Measurements from ENCODE around the gene TPD52L2.

DNA sequence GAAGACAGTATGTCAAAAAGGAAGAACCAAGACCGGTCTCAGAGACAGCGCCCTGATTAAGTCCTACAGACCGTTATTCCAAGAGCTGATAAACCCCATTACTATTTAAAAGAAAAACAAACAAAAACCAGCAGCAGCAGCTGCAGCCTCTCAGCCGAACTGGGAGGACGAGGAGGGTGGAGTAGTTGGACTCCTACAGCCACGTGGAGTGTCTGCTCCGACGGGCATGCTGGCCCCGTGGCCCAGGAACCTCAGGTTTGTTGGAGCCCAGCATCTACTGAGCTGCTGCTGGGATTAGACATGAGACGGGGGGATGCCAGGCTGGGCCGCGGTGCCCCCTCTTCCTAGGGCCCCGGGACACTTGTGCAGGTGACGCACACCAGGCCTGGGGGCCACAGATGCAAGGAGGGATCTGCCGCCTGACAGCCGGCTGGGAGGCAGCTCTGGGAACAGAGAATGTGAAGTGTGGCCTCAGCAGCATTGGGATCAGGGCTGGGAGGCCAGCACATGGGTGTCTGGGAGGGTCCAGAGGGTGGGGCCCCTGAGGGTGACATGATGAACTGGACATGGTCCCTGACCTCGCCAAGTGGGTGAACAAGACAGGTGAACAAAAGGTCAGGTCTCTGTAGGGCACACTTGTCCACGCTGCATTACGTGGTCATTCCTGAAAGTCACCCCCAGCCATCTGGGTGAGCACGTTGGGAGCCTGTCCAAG, 31.1 kb upstream of the TPD52L2 start:
- TF ChIP-seq, protein P1, sequence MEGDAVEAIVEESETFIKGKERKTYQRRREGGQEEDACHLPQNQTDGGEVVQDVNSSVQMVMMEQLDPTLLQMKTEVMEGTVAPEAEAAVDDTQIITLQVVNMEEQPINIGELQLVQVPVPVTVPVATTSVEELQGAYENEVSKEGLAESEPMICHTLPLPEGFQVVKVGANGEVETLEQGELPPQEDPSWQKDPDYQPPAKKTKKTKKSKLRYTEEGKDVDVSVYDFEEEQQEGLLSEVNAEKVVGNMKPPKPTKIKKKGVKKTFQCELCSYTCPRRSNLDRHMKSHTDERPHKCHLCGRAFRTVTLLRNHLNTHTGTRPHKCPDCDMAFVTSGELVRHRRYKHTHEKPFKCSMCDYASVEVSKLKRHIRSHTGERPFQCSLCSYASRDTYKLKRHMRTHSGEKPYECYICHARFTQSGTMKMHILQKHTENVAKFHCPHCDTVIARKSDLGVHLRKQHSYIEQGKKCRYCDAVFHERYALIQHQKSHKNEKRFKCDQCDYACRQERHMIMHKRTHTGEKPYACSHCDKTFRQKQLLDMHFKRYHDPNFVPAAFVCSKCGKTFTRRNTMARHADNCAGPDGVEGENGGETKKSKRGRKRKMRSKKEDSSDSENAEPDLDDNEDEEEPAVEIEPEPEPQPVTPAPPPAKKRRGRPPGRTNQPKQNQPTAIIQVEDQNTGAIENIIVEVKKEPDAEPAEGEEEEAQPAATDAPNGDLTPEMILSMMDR (IDR thresholded peaks at IDR 0.05): no peak
- TF ChIP-seq EP300 (IDR thresholded peaks at IDR 0.05) (no peak), POLR2AphosphoS5 (IDR thresholded peaks at IDR 0.05) (no peak), POLR2A (IDR thresholded peaks at IDR 0.05) (no peak)
